Measurements from ENCODE around the gene DDX49. TPM values are rescaled to one million over a fixed set of nuclear protein-coding genes. Genes with fewer than 3 reads are reported as not detected.

DDX49 gene
- total and polyA plus RNA-seq, 2 of the 4 experiments (the other 2 are of a cell fraction), result 50.9 to 52.1 TPM

DNA sequence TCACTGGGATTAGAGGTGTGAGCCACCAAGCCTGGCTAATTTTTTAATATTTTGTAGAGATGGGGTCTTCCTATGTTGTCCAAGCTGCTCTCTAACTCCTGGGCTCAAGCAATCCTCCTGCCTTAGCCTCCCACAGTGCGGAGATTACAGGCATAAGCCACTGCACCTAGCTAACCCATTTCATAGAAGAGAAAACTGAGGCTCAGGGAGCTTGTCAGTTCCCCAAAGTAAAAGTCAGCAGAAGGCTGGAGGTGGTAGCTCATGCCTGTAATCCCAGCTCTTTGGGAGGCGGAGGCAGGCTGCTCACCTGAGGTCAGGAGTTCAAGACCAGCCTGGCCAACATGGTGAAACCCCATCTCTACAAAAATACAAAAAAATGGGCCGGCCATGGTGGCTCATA lies 30.3 kb downstream of the DDX49 start:
- no peak overlapping the region for H3K14ac ChIP-seq (replicated peaks; ENCODE audit: low read depth, low read length)
- dilution Hi-C loops (cut with HindIII; ENCODE audit: low sequenced_read_pairs, unreplicated experiment), result no loop called here
- CTCF ChIA-PET, result interaction anchor here (0.6 to 0.7 kb wide), 2 partner anchors 30 to 225 kb away, joined by 4 read pairs; no protein-coding TSS in a partner anchor

More for the DNA sequence above, 30.3 kb downstream of the DDX49 start:
- no peak overlapping the region for H4K5ac ChIP-seq (ENCODE audit: low read depth, low read length)
- H3K56ac ChIP-seq (ENCODE audit: extremely low read depth, insufficient read depth, low read length), result no peak overlapping the region
- H3K4me2 ChIP-seq (ENCODE audit: low read depth, low read length), result no peak overlapping the region
- no peaks in the 10 kb centered on the region for H3K9me3 ChIP-seq (ENCODE audit: control insufficient read depth, insufficient read depth, low read length)
- H4K91ac ChIP-seq (ENCODE audit: insufficient read depth, low read depth, low read length), result no peak overlapping the region
- H2BK15ac ChIP-seq (ENCODE audit: low read depth, low read length), result no peak overlapping the region
- no peak for TF ChIP-seq RAD21 (IDR thresholded peaks at IDR 0.05; ENCODE audit: low read length)
- TF ChIP-seq, protein P1, sequence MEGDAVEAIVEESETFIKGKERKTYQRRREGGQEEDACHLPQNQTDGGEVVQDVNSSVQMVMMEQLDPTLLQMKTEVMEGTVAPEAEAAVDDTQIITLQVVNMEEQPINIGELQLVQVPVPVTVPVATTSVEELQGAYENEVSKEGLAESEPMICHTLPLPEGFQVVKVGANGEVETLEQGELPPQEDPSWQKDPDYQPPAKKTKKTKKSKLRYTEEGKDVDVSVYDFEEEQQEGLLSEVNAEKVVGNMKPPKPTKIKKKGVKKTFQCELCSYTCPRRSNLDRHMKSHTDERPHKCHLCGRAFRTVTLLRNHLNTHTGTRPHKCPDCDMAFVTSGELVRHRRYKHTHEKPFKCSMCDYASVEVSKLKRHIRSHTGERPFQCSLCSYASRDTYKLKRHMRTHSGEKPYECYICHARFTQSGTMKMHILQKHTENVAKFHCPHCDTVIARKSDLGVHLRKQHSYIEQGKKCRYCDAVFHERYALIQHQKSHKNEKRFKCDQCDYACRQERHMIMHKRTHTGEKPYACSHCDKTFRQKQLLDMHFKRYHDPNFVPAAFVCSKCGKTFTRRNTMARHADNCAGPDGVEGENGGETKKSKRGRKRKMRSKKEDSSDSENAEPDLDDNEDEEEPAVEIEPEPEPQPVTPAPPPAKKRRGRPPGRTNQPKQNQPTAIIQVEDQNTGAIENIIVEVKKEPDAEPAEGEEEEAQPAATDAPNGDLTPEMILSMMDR (conservative IDR thresholded peaks at IDR 0.05; ENCODE audit: low read depth, low read length), result no peak
- no peak for TF ChIP-seq MAFK (IDR thresholded peaks at IDR 0.05; ENCODE audit: low read depth, low read length)
- H3K36me3 ChIP-seq (ENCODE audit: control insufficient read depth, insufficient read depth, low read length), result peaks cover 6% of the 10 kb centered on the region; the same call in 1 of the 2 replicates
- no peak overlapping the region for H2BK20ac ChIP-seq (ENCODE audit: low read depth, low read length)
- H3K9ac ChIP-seq (ENCODE audit: low read depth, low read length), result no peak overlapping the region
- no peak overlapping the region for H2AK9ac ChIP-seq (replicated peaks; ENCODE audit: low read depth, low read length, poor library complexity)
- H3K4me1 ChIP-seq (ENCODE audit: control insufficient read depth, insufficient read depth, low read length), result no peaks in the 10 kb centered on the region
- no peak overlapping the region for H2BK5ac ChIP-seq (ENCODE audit: low read depth, low read length, poor library complexity, severe bottlenecking)
- H4K20me1 ChIP-seq (ENCODE audit: insufficient read depth, low read length), result no peaks in the 10 kb centered on the region; the same call in 1 of the 2 replicates
- H3K4me3 ChIP-seq (ENCODE audit: insufficient read depth, low read depth, low read length), result no peak overlapping the region
- ATAC-seq (ENCODE audit: low read depth) (no peak), DNase-seq (no peak)
- H3K23ac ChIP-seq (ENCODE audit: low read depth, low read length), result no peak overlapping the region
- BruUV-seq (replicated peaks), result no TSS peak
- H2AFZ ChIP-seq (replicated peaks; ENCODE audit: low read length, poor library complexity), result no peak overlapping the region
- no peak overlapping the region for H3K4ac ChIP-seq (ENCODE audit: low read depth, low read length)
- intact Hi-C loops (cut with micrococcal nuclease) (no loop called here), in situ Hi-C loops (cut with MboI; ENCODE audit: low sequenced_read_pairs) (no loop called here)
- H4K8ac ChIP-seq (ENCODE audit: low read depth in 2 of 2, low read length in 2 of 2), result no peak overlapping the region
- 100% methylated on average over 1 of the region's 3 CpGs; no CpG with 5 or more reads in 1 of the 2 experiments for WGBS, 2 experiments (ENCODE audit: extremely low coverage in 2 of 2, insufficient read length in 1 of 2)
- H3K18ac ChIP-seq (ENCODE audit: low read depth, low read length), result no peak overlapping the region
- H3K27ac ChIP-seq (ENCODE audit: insufficient read depth, low read length), result no peak overlapping the region
- H3K9me1 ChIP-seq (ENCODE audit: insufficient read depth, low read length), result no peaks in the 10 kb centered on the region
- H3K79me1 ChIP-seq (ENCODE audit: low read depth in 1 of 2, low read length in 2 of 2), result no peaks in the 10 kb centered on the region
- H2BK120ac ChIP-seq (ENCODE audit: low read depth, low read length), result no peak overlapping the region
- no peaks in the 10 kb centered on the region for H3K27me3 ChIP-seq (ENCODE audit: control insufficient read depth, insufficient read depth, low read length)
- H2AK5ac ChIP-seq (ENCODE audit: low read depth, low read length), result no peak overlapping the region
- POLR2A ChIA-PET (ENCODE audit: unreplicated experiment), result no interaction called here
